WTC11 (cell line): ENCODE data around the gene UNC93B1.

ENCODE experiments used
- ATF1 ChIP-seq: sonication (generic); formaldehyde crosslinking; IDR thresholded peaks from 2 replicates; pipeline ENCODE4 v1.8.1; 2023; ENCODE audit warnings: mild to moderate bottlenecking, moderate library complexity, missing genetic modification reagents
- CREM ChIP-seq: sonication (generic); formaldehyde crosslinking; IDR thresholded peaks from 2 replicates; pipeline ENCODE4 v1.8.1; 2022; ENCODE audit warnings: mild to moderate bottlenecking, missing genetic modification reagents, moderate library complexity
- ZNF121 ChIP-seq: sonication (generic); formaldehyde crosslinking; IDR thresholded peaks from 2 replicates; pipeline ENCODE4 v1.8.0; 2023; ENCODE audit warnings: missing genetic modification reagents
- ZNF138 ChIP-seq: sonication (generic); formaldehyde crosslinking; conservative IDR thresholded peaks from 2 replicates; pipeline ENCODE4 v1.8.1; 2022; ENCODE audit warnings: mild to moderate bottlenecking, moderate library complexity, missing genetic modification reagents
- TF ChIP-seq, protein P1 (sequence below): fragments of 200-600 bp; IDR thresholded peaks from 2 replicates; pipeline ENCODE4 v1.8.0; 2022; ENCODE audit warnings: antibody characterized with exemption
- TF ChIP-seq, protein P2 (sequence below): sonication (generic); formaldehyde crosslinking; IDR thresholded peaks from 2 replicates; pipeline ENCODE4 v1.8.0; 2023; ENCODE audit warnings: missing genetic modification reagents
- TF ChIP-seq, protein P3 (sequence below): fragments of 250-450 bp; sonication (Bioruptor Pico); IDR thresholded peaks from 2 replicates; pipeline ENCODE4 v2.1.2; 2022; ENCODE audit warnings: mild to moderate bottlenecking, moderate library complexity
- TF ChIP-seq, protein P4 (sequence below): sonication (generic); formaldehyde crosslinking; IDR thresholded peaks from 2 replicates; pipeline ENCODE4 v1.8.0; 2023; ENCODE audit warnings: mild to moderate bottlenecking, missing genetic modification reagents
- TF ChIP-seq, protein P5 (sequence below): sonication (generic); formaldehyde crosslinking; IDR thresholded peaks from 2 replicates; pipeline ENCODE4 v1.8.1; 2023; ENCODE audit warnings: mild to moderate bottlenecking, missing genetic modification reagents, moderate library complexity
- TF ChIP-seq, protein P6 (sequence below): sonication (generic); formaldehyde crosslinking; IDR thresholded peaks from 2 replicates; pipeline ENCODE4 v1.8.1; 2023; ENCODE audit warnings: mild to moderate bottlenecking, missing genetic modification reagents
- TF ChIP-seq, protein P7 (sequence below): fragments of 250-450 bp; sonication (Bioruptor Pico); IDR thresholded peaks from 2 replicates; pipeline ENCODE4 v1.8.0; 2021; ENCODE audit warnings: mild to moderate bottlenecking
- TF ChIP-seq, protein P8 (sequence below): sonication (generic); formaldehyde crosslinking; IDR thresholded peaks from 2 replicates; pipeline ENCODE4 v1.8.1; 2022; ENCODE audit warnings: low read depth, missing genetic modification reagents, borderline replicate concordance

DNA sequence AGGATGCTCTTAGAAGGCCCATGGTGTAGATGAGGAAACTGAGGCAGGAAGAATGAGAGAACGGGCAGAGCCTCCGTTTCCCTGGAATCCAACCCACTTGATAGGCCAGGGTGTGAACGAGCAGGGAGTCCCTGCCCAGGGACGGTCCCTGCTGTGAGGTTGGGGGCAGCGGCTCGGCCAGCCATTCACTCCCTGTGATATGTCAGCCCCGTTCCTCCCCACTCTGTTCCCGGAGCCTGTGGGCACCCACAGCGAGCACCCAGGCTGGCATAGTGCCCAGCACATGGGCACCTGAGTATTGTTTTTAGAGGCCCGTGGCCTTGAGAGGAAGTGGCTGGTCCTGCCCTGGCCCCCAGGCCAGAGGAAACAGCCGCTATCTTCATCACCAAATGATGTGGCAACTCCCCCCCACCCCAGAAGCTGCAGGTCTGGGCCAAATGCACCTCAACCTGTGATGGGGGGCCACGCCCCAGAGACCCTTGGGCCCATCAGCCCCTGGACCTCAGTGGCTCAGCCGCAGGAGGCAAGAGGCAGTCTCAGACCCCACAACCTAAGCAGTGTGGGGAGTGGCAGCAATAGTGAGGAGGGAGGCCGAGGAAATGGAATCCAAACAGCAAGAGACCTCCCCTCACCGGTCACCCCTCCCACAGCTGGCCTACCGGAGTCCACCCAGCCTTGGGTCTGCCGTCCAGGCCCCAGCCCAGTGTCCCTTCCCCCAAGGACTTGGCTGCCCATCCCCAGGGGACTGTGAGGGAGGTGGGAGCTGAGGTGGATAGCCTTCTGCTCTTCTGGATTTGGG is 8.3 kb upstream of the UNC93B1 start:
- TF ChIP-seq, protein P1, sequence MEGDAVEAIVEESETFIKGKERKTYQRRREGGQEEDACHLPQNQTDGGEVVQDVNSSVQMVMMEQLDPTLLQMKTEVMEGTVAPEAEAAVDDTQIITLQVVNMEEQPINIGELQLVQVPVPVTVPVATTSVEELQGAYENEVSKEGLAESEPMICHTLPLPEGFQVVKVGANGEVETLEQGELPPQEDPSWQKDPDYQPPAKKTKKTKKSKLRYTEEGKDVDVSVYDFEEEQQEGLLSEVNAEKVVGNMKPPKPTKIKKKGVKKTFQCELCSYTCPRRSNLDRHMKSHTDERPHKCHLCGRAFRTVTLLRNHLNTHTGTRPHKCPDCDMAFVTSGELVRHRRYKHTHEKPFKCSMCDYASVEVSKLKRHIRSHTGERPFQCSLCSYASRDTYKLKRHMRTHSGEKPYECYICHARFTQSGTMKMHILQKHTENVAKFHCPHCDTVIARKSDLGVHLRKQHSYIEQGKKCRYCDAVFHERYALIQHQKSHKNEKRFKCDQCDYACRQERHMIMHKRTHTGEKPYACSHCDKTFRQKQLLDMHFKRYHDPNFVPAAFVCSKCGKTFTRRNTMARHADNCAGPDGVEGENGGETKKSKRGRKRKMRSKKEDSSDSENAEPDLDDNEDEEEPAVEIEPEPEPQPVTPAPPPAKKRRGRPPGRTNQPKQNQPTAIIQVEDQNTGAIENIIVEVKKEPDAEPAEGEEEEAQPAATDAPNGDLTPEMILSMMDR: no peak
- no peak for TF ChIP-seq ZNF138 (CRISPR knock-in tag)
- no peak for TF ChIP-seq ZNF121 (CRISPR knock-in tag)
- TF ChIP-seq, protein P2, sequence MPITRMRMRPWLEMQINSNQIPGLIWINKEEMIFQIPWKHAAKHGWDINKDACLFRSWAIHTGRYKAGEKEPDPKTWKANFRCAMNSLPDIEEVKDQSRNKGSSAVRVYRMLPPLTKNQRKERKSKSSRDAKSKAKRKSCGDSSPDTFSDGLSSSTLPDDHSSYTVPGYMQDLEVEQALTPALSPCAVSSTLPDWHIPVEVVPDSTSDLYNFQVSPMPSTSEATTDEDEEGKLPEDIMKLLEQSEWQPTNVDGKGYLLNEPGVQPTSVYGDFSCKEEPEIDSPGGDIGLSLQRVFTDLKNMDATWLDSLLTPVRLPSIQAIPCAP (CRISPR knock-in tag): no peak
- TF ChIP-seq, protein P3, sequence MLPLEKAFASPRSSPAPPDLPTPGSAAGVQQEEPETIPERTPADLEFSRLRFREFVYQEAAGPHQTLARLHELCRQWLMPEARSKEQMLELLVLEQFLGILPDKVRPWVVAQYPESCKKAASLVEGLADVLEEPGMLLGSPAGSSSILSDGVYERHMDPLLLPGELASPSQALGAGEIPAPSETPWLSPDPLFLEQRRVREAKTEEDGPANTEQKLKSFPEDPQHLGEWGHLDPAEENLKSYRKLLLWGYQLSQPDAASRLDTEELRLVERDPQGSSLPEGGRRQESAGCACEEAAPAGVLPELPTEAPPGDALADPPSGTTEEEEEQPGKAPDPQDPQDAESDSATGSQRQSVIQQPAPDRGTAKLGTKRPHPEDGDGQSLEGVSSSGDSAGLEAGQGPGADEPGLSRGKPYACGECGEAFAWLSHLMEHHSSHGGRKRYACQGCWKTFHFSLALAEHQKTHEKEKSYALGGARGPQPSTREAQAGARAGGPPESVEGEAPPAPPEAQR (CRISPR knock-in tag): no peak
- TF ChIP-seq, protein P4, sequence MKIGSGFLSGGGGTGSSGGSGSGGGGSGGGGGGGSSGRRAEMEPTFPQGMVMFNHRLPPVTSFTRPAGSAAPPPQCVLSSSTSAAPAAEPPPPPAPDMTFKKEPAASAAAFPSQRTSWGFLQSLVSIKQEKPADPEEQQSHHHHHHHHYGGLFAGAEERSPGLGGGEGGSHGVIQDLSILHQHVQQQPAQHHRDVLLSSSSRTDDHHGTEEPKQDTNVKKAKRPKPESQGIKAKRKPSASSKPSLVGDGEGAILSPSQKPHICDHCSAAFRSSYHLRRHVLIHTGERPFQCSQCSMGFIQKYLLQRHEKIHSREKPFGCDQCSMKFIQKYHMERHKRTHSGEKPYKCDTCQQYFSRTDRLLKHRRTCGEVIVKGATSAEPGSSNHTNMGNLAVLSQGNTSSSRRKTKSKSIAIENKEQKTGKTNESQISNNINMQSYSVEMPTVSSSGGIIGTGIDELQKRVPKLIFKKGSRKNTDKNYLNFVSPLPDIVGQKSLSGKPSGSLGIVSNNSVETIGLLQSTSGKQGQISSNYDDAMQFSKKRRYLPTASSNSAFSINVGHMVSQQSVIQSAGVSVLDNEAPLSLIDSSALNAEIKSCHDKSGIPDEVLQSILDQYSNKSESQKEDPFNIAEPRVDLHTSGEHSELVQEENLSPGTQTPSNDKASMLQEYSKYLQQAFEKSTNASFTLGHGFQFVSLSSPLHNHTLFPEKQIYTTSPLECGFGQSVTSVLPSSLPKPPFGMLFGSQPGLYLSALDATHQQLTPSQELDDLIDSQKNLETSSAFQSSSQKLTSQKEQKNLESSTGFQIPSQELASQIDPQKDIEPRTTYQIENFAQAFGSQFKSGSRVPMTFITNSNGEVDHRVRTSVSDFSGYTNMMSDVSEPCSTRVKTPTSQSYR (CRISPR knock-in tag): no peak
- TF ChIP-seq, protein P5, sequence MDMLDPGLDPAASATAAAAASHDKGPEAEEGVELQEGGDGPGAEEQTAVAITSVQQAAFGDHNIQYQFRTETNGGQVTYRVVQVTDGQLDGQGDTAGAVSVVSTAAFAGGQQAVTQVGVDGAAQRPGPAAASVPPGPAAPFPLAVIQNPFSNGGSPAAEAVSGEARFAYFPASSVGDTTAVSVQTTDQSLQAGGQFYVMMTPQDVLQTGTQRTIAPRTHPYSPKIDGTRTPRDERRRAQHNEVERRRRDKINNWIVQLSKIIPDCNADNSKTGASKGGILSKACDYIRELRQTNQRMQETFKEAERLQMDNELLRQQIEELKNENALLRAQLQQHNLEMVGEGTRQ (CRISPR knock-in tag): no peak
- TF ChIP-seq, protein P6, sequence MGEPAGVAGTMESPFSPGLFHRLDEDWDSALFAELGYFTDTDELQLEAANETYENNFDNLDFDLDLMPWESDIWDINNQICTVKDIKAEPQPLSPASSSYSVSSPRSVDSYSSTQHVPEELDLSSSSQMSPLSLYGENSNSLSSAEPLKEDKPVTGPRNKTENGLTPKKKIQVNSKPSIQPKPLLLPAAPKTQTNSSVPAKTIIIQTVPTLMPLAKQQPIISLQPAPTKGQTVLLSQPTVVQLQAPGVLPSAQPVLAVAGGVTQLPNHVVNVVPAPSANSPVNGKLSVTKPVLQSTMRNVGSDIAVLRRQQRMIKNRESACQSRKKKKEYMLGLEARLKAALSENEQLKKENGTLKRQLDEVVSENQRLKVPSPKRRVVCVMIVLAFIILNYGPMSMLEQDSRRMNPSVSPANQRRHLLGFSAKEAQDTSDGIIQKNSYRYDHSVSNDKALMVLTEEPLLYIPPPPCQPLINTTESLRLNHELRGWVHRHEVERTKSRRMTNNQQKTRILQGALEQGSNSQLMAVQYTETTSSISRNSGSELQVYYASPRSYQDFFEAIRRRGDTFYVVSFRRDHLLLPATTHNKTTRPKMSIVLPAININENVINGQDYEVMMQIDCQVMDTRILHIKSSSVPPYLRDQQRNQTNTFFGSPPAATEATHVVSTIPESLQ (CRISPR knock-in tag): no peak
- TF ChIP-seq ATF1 (CRISPR knock-in tag): no peak
- TF ChIP-seq, protein P7, sequence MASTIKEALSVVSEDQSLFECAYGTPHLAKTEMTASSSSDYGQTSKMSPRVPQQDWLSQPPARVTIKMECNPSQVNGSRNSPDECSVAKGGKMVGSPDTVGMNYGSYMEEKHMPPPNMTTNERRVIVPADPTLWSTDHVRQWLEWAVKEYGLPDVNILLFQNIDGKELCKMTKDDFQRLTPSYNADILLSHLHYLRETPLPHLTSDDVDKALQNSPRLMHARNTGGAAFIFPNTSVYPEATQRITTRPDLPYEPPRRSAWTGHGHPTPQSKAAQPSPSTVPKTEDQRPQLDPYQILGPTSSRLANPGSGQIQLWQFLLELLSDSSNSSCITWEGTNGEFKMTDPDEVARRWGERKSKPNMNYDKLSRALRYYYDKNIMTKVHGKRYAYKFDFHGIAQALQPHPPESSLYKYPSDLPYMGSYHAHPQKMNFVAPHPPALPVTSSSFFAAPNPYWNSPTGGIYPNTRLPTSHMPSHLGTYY (CRISPR knock-in tag): no peak
- TF ChIP-seq, protein P8, sequence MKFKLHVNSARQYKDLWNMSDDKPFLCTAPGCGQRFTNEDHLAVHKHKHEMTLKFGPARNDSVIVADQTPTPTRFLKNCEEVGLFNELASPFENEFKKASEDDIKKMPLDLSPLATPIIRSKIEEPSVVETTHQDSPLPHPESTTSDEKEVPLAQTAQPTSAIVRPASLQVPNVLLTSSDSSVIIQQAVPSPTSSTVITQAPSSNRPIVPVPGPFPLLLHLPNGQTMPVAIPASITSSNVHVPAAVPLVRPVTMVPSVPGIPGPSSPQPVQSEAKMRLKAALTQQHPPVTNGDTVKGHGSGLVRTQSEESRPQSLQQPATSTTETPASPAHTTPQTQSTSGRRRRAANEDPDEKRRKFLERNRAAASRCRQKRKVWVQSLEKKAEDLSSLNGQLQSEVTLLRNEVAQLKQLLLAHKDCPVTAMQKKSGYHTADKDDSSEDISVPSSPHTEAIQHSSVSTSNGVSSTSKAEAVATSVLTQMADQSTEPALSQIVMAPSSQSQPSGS: no peak
- TF ChIP-seq CREM (CRISPR knock-in tag): no peak
